HG03469 (cell line): Measurements from ENCODE around the gene MMP23B.
"Not testable (repeated sequence)": the region's sequence is repeated elsewhere in the genome, so short reads cannot be mapped to it uniquely, and the experiment has no call there.

Experiments
- ATAC-seq: cut with Tn5 transposase; IDR thresholded peaks from one replicate; pipeline ENCODE4 v1.9.1; 2021; ENCODE audit warnings: mild to moderate bottlenecking, moderate library complexity, moderate number of reproducible peaks; ENCODE audit not compliant: unreplicated experiment

MMP23B gene

DNA sequence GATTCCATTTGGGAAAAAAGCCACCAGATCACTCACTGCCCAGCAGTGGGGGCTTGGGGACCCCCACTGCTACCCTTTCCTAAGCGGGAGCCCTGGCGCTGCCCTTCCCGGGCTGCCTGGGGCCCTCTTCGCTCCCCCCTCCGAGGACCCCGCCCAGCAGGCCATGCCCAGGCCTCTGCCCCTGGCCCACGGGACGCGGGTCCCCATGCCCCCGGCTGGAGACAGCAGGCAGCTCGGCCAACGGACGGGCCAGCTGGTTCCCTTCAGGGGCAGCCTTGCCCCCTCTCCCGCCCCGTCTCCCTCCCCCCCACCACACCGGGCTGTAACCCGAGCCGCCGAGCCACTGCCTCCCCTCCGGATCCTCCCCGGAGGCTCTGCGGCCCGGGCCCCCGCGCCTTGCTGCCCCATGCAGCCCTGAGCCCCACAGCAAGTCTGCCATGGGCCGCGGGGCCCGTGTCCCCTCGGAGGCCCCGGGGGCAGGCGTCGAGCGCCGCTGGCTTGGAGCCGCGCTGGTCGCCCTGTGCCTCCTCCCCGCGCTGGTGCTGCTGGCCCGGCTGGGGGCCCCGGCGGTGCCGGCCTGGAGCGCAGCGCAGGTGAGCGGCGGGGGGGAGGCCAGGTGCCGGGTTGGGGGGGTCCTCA lies at the start of gene MMP23B:
TSS of gene MMP23B (plus strand) at position 392 of the 639 bp plus-strand sequence. CDS start at position 438, 46 bp downstream.
- ATAC-seq = no peak

DNA sequence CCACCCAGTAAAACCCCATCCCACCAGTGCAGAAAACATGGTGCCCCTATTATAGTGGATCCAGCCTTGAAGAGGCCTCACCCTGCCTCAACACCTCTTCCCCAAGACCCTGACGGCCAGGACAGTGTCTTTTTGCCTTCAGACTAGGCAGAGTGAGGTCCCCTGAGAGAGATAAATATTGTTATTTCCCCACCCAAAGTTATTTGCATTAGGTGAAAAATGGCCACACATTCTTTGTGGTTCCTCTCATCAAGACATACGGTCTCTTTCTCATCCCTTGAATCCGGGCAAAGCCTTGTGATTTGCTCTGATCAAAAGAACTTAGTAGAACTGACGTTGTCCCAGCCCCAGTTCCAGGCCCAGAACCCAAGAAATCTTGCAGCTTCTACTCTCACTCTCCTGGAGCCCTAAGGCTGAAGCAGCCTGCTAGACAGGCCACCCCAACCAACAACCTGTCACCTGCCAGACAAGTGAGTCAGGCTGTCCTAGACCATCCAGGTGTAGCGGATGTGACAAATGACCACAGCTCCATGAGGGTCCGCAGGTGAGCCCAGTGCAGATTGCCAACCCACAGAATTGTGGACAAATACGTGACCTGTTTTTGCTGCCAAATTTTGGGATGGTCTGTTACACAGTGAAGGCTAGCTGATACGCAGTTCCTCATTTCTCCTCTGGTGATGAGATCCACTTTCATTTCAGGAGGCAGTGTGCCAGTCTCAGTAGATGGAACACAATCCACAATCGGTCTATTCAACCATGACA lies 49.2 kb upstream of the MMP23B start:
- no peak for ATAC-seq

DNA sequence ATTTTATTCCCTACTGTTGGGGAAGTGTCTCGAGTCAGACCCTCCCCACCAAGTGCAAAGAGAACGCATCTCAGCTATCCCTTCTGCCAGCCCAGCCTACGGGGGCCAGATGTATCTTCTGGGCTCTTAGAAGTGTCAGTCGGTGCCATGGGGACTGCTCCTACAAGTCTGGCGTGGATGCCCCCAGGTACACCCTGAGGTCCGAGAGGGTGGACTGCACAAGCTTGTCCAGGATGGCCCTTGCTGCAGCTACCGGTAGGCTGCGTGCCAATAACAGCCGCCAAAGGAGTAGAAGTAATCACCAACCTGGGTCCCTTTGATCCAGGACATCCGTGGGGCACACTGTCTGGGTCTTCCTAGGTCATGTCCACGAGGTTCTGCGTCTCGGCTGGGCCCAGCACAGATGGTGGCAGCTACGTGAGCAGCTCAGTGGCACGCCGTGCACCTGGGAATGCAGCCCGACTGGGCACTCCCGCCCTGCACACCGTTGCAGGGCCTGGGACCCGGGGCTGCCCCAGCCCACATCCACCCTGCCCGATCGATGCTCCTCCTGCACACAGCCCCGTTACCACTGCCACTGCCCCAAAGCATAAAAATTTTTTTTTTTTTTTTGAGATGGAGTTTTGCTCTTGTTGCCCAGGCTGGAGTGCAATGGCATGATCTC lies 48.5 kb upstream of the MMP23B start:
- no peak for ATAC-seq

DNA sequence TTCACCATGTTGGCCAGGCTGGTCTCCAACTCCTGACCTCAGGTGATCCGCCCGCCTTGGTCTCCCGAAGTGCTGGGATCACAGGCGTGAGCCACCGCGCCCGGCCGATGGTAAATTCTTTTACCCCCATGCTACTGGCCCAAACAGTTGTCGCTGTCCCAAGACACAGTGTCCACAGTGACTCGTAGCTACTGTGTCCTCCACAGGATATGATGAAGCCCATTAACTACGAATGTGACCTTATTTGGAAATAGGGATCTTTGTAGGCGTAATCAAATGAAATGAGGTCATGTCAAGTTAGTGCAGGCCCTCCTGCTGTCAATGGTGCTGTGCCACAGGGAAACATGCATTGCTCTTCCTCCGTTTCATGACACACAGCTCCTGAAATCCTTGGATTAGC lies 40.5 kb upstream of the MMP23B start:
- ATAC-seq = no peak

DNA sequence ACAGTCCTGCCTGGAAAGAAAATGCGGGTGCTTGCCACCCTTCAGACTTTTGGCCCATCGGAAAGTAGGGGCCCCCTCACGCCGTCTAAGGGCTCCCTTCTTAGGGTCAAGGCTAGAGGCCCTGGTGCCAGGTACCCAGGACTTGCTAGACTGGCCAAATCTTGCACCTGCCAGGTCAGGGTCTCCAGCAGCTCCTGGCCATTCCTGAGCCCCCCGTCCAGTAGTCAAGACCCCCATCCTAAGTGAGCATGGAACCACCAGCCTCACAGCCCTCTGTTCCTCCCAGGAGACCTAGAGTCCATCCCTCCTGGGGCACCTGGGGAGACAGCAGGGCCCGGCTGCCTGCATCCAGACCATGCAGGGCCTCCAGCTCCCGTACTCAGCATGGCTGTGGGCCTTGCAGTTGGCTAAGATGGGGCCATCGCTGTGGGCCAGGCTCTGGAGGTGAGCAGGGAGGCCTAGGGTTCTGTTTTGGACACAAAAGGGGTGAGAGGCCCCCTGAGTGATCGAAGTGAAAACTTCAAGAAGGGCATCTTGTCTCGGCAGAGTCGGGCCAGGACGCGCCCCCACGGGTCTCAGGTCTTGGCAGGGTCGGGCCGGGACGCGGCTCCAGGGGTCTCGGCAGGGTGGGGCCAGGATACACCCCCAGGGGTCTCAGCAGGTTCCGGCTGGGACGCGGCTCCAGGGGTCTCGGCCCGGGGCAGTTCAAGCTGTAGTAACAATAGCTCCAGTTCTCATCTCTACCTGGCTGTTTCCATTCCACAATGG lies 38.0 kb upstream of the MMP23B start:
- no peak for ATAC-seq

DNA sequence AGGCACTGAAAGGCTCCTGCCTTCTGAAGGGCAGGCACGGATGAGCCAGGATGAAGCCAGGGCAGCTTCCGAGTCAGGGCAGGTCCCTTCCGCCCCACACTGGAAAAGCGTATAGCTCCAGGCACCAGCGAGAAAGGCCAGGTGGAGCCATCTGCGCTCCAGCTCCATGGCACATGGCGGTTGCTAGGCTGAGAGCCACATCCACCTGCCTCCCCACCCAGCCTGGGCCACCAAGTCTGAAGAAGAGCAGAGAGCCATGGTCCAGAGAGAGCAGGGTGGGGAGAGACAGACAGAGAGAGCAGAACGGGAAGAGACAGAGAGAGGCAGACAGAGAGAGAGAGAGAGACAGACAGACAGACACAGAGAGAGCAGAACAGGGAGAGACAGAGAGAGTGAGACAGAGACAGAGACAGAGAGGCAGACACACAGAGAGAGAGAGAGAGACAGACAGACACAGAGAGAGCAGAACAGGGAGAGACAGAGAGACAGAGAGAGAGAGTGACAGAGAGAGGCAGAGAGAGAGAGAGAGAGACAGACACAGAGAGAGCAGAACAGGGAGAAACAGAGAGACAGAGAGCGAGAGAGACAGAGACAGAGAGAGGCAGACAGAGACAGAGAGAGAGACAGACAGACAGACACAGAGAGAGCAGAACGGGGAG lies 37.2 kb upstream of the MMP23B start:
- ATAC-seq = no peak

DNA sequence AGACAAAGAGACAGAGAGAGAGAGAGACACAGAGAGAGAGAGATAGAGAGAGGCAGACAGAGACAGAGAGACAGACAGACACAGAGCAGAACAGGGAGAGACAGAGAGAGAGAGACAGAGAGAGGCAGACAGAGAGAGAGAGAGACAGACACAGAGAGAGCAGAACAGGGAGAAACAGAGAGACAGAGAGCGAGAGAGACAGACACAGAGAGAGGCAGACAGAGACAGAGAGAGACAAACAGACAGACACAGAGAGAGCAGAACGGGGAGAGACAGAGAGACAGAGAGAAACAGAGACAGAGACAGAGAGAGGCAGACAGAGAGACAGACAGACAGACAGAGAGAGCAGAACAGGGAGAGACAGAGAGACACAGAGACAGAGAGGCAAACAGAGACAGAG lies 36.6 kb upstream of the MMP23B start:
- not testable (repeated sequence) for ATAC-seq

DNA sequence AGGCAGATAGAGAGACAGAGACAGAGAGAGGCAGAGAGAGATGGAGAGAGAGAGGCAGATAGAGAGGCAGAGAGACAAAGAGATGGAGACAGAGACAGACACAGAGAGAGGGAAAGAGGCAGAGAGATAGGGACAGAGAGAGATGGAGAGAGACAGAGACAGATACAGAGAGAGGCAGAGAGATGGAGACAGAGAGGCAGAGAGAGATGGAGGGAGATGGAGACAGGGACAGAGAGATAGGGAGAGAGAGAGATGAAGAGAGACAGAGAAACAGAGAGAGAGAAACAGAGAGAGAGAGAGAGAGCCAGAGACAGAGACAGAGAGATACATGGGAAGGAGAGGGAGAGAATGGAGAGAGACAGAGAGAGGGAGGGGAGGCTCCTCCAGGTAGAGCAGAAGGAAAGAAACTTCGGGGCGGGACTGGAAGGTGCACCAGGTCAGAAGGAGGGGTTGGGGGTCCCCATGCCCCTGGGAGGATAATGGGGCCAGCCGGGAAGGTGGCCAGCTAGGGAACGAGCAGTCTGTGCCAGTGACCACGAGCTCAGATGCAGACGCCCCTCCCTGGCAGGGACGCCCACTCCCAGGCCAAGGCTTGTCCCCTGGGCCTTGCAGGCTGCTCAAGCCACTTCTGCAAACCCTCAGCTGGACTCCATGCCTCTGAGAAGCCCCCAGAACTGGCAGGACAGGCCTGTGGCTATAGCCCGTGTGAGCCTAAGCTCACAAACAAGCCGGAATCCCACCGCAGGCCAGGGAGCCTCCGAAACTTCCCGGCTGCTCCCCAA lies 35.3 kb upstream of the MMP23B start:
- ATAC-seq = no peak

DNA sequence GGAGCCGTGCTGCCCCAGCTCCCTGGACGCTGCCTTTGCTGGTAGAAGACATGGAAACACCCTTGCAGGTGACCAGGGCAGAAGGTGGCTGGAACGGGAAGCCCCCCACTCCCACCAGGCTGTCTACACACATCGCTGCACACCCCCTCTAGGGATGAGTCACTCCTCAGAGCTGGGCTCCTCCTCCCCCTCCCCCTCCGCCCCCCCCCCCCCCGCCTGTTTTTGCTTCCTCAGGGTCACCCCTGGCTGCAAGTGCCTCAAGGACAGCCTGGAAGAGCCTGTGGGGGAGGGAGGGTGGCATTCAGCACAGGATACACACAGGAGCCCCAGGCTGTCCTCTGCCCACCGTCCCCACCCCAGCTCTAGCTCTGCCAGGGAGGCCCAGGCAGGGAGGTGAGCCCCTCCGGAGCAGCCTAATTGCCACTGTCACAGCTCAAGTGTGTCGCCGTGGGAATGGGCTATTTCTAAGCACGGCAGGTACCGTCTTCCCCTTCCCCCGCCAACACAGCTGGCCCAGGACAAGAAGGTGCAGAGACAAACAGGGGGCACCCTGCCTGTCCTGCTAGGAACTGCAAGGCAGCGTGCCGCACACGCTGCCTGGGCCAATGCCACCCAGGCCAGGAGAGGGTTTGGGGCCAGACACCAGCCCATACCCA lies 34.6 kb upstream of the MMP23B start:
- no peak for ATAC-seq

DNA sequence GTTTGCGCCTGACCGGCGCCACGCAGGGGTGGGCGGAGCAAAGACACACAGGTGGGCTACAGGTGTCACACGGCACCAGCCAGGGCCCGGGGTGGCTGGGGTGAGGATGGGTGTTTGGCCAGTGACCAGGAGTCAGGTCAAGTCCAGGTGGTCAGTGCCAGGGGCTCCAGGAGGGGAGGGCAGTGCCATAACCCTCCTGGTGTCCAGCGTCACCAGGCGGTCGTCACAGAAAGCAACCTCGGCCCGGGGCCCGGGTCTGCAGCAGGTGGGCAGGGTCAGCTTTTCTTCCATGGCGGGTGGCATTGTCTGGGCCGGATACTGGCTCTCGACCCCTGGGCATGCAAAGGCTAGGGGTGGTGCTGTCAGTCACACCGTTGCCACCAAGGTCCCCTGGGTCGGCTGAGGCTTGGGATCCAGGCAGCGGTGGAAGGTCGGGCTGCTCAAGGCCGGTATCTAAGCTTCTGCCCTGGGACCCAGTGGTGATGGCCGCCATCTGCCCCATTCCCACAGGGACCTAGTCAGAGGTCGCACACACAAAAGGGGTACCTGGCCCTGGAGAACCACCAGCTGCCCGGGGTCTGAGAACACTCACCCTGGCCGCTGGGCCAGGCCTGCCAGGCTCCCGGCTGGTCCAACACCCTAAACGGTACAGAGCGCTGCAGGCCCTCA lies 33.8 kb upstream of the MMP23B start:
- ATAC-seq = no peak

DNA sequence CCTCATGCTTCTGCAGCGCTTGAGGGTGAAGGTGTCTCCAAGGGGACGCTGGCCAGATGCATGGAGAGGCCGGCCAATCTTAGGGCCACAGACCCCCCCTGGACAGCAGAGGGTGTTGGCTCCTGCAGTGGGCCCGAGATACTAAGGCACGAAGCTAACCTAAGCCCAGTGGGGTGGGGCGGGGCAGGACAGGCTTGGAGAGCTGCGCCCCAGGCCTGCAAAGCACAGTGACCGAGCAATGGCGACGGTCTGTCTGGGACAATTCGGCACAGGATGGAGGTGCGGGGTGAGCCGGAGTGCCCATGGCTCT lies 33.3 kb upstream of the MMP23B start:
- ATAC-seq = no peak

DNA sequence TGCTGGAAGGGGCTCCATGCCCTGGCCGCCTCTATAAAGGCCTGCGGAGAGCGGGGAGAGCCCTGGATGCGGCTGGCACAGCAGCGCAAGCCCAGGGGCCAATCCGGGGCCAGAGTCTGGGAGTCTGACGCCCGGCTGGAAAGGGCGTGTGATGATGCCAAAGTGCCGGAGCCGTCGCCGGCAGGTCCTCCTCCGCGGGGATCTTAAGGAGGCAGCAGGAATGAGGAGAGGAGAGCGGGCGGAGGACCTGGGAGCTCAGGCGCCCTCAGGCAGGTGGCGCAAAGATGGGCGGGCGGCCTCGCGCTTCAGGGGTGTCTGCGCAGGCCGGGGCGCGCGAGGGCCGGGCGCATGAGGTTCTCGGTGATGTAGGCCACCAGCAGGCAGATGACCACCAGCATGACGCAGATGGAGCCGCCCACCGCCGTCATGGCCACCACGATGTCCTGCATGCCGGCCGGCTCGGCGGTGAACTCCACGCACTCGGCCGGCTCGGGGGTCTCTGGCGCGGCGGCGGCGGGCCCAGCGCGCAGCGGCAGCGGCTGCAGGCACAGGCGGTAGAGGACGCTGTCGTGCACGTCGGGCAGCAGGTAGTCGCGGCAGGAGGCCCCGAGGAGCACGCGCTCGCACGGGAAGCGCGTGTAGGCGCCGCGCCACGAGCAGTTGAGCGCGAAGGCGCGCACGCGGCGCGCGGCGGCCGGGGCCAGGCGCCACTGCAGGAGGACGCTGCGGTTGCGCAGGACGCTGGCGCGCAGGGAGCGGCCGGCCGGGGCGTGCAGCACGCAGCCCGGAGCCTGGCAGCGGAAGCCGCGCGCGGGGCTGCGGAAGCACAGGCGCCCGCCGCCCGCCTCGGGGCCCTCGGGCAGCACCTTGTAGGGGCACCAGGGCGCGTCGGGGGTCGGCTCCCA lies 32.7 kb upstream of the MMP23B start:
- ATAC-seq = no peak

DNA sequence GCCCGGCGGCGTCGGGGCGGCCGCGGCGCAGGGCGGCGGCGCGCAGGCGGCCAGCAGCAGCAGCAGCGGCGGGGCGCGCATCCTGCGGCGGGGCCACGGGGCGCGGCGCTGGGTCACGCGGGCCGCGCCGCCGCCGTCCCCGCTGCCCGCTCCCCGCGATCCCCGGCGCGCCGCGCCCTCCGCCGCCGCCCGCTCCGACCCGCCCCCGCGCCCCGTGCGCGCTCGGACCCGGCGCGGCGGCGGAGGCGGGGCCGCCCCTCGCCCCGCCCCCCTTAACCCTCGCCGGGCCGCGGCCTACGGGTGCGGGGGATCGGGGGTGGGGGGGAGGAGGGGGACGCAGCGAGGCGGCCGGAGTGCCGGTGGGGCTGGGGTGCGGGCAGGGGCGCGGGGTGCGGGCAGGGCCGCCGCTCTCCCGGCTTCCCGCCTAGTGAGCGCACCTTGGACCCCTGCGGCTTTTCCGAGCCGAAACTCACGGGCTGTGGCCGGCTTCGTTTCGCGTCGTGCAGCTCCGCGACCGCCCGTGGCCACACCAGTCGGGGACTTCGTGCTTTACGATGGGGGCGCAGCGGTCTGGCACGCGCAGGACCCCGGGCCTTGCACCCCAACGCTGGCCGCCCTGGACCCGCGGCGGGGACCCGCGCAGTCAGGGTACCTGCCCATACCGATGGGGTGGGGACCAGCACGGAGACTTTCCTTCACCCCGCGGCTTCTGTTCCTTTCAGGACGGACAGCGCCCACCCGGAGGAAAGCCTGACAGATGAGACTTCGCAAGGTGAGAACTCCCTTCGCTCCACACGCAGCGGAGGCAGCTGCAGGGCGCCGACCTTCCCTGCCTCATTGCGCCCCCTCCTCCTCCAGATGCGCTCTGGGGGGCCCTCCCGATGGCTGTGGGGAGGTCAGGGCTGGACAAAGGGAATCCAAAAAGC lies 31.8 kb upstream of the MMP23B start, which contains the start of gene FNDC10:
TSS of gene FNDC10 (minus strand) at position 201 of the 926 bp plus-strand sequence. CDS start at position 81, 120 bp downstream.
- ATAC-seq = no peak

DNA sequence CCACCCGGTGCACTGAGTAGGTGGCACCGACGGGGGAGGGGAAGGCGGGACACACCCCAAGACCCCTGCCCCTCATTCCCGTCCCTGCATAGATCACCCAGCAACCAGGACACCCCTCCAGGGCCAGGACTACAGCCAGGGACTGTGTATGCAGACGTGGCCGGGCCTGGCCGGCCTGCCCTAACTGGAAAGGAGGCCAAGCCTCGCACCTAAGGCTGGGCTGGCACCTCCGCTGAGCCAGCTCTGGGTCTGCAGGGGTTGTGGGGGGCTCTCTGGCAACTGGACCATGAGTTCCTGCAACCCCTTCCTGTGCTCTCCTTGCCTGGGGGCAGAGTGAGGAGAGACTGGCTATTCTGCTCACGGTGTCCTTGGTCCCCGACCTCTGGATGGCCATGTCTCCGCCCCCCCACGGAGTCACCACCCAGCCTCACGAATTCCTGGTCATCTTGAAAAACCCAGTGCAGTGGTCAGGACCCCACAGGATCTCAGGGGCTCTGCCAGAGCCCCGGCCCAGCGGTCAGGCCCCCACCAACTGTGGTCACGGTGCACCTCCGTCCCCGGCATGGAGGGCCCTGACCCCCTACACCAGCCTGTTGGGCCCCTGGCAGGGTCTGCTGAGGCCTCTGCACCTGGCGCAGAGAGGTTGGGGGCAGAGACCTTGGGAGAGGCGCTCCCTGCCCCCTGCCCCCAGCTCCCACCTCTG lies 31.0 kb upstream of the MMP23B start:
- no peak for ATAC-seq

DNA sequence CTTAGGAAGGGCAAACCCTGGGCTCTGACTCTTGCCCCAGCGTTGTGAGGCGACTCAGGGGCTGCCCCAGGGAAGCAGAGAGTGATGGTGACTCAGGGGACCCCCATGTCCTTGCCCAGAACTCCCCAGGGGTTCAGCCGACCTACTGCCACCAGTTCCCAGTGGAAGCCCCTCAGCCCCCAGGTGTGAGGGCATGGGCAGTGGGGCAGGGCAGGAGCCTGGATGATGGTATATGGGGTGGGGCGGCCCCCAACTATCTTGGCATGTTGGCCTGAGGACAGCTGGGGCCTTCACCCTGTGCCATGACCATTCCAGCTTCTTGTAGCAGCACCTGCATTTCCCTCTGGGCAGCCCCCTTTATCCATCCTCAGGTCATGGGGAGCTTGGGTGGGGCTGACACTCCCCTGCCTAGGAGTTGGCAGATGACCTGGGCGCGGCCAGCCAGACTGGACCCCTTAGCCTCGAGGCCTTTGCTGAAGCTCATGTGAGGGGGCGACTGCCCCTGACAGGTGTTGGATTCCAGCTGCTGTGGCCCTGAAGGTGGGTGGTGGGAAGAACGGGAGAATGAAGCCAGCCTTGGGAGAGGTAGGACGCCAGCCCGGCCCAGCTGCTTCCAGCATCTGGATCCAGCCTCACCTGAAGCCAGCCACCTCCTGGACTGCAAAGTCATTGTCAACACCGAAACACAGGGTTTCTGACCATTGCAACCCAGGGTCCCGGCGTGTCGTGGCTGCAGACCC lies 30.2 kb upstream of the MMP23B start:
- ATAC-seq = no peak
